CD4-positive, CD25-positive, alpha-beta regulatory T cell (primary cell): ENCODE data around the gene AGAP1. TPM values are rescaled to one million over a fixed set of nuclear protein-coding genes. Genes with fewer than 3 reads are reported as not detected.

Experiments used
- ATAC-seq, 2 donors: fragments of 150-1000 bp; cut with Tn5 transposase; one replicate each; pipeline ENCODE4 v1.10.0; 2021; ENCODE audit warnings: low read depth in 2 of 2, moderate number of reproducible peaks in 2 of 2, moderate library complexity in 1 of 2
- DNase-seq, 3 donors: peaks; one replicate each; pipeline versions ENCODE4 v3.0.0 to v3.0.0-alpha.2; 2012 to 2022; ENCODE audit warnings: mixed read lengths in 1 of 3
- H3K27ac ChIP-seq: one replicate; pipeline ENCODE4 v1.7.0; 2013; ENCODE audit warnings: mild to moderate bottlenecking, low read length; ENCODE audit not compliant: insufficient read depth, poor library complexity, severe bottlenecking
- H3K27me3 ChIP-seq: one replicate; pipeline ENCODE4 v1.7.0; 2013; ENCODE audit warnings: low read length; ENCODE audit not compliant: control insufficient read depth, insufficient read depth
- H3K36me3 ChIP-seq: one replicate; pipeline ENCODE4 v1.7.0; 2013; ENCODE audit warnings: mild to moderate bottlenecking, low read length, moderate library complexity; ENCODE audit not compliant: control insufficient read depth, insufficient read depth
- H3K4me1 ChIP-seq: 2 replicates; pipeline ENCODE4 v1.7.0; 2013; ENCODE audit warnings: mild to moderate bottlenecking, low read length; ENCODE audit not compliant: insufficient read depth, control insufficient read depth, poor library complexity, severe bottlenecking
- H3K4me3 ChIP-seq: one replicate; pipeline ENCODE4 v1.7.0; 2013; ENCODE audit warnings: low read depth, mild to moderate bottlenecking, low read length, moderate library complexity
- H3K9me3 ChIP-seq, 2 experiments: 1 replicate in 1 of 2; 2 replicates in 1 of 2; pipeline ENCODE4 v1.7.0; 2013; ENCODE audit warnings: low read length in 2 of 2, mild to moderate bottlenecking in 1 of 2, moderate library complexity in 1 of 2; ENCODE audit not compliant: control insufficient read depth in 2 of 2
- H3K27ac Mint-ChIP-seq, 3 donors: one replicate each; pipeline ENCODE4 v1.8.0; 2020 to 2022; ENCODE audit warnings: mild to moderate bottlenecking in 3 of 3, mixed read lengths in 3 of 3, moderate library complexity in 2 of 3
- H3K27me3 Mint-ChIP-seq: one replicate; pipeline ENCODE4 v1.8.0; 2022; ENCODE audit warnings: mild to moderate bottlenecking, mixed read lengths
- H3K36me3 Mint-ChIP-seq: one replicate; pipeline ENCODE4 v1.8.0; 2020; ENCODE audit warnings: mixed read lengths
- H3K4me1 Mint-ChIP-seq, 4 donors: one replicate each; pipeline ENCODE4 v1.8.0; 2020 to 2022; ENCODE audit warnings: mixed read lengths in 4 of 4, mild to moderate bottlenecking in 1 of 4
- H3K4me3 Mint-ChIP-seq, 4 donors: one replicate each; pipeline ENCODE4 v1.8.0; 2020 to 2022; ENCODE audit warnings: mild to moderate bottlenecking in 4 of 4, mixed read lengths in 4 of 4, moderate library complexity in 3 of 4
- H3K9me3 Mint-ChIP-seq, 7 donors: one replicate each; pipeline ENCODE4 v1.8.0; 2020 to 2022; ENCODE audit warnings: mixed read lengths in 7 of 7, mild to moderate bottlenecking in 3 of 7, moderate library complexity in 2 of 7
- polyA plus RNA-seq, 4 donors: library from polyadenylated mRNA; unstranded; fragments of 300-500 nt; fragmentation: Illumina TruSeq; gene quantifications; one replicate each; pipeline ENCODE4 v1.2.3, GENCODE V29; 2021
- total RNA-seq: library from RNA; stranded (reverse); gene quantifications from one replicate; pipeline ENCODE4 v1.2.3, GENCODE V29; 2022

The AGAP1 gene
- total and polyA plus RNA-seq, 5 donors from 2014 or later = 0.99 TPM; not detected in 4

DNA sequence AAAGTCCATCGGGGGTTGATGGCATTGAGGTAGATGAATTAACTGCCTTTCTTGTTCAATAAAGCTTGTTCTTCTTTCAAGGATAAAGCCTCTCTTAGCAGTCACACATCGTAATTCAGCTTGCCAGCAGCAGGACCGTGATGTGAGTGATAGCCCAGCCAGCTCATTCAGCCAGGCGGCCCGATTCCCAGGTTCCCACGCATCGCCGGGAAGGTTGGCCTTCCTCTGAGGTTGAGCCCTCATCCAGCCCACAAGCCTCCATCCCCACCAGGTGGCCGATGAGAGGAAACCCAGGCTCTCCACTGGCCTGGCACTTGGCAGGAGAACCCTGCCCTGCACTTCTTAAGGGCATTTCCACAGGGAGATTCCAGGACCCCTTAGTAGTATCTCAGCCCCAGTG lies 4.7 kb downstream of the AGAP1 start:
- peaks cover 0 to 12% (median 1%) of the 10 kb centered on the region in 4 donors for H3K4me1 Mint-ChIP-seq
- no peak overlapping the region for H3K27ac Mint-ChIP-seq
- DNase-seq (no peak), ATAC-seq (no peak)
- Histone ChIP-seq H3K4me3 (no peak overlapping the region), H3K36me3 (no peaks in the 10 kb centered on the region), H3K27ac (no peak overlapping the region), H3K27me3 (peaks cover 22% of the 10 kb centered on the region), H3K9me3 (no peaks in the 10 kb centered on the region), H3K4me1 (no peaks in the 10 kb centered on the region)
- no peaks in the 10 kb centered on the region for H3K9me3 Mint-ChIP-seq
- H3K27me3 Mint-ChIP-seq = peaks cover 65% of the 10 kb centered on the region
- H3K4me3 Mint-ChIP-seq = no peak overlapping the region
- H3K36me3 Mint-ChIP-seq = no peaks in the 10 kb centered on the region

DNA sequence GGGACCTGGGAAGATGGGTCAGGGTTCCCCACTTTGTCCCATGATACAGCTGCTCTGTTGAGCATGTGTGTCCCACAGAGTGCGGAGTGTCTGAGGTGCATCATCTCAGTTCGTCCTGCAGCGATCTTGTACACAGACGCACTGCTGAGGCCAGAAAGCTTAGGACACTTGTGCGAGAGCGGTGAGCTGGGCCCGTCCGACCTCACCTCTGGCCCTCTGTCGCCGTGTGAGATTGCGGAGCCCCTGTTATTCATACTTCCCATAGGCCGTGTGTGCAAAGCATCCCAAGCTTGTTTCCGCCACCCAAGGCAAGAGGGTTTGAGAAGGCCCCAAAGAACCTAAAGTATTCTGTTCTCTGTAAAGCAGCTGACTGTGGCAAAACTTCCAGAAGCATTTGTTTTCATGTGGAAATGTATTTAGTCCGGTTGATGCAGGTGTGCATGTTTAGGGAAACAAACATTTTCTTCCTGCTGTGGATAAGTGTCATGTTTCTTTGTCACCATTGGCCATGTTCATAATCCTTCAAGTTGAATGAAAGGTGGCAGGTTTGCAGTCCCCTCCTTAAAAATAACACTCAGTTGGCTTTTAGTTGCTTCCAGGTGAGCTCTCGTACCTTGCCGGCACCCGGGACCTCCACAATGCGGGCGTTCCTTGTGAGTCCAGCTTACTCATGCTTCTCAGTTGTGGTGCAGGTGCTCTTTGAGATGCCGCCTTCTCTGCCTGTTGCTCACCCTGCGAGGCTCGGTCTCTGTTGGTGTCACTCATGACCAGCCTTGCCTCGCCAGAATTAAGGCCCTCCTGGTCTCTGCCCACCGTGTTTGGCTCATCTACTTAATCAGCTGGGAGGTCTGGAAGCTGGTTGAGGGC lies 5.3 kb downstream of the AGAP1 start:
- Mint-ChIP-seq H3K4me3 (no peak overlapping the region), H3K36me3 (no peaks in the 10 kb centered on the region), H3K4me1 (peaks cover 0 to 12% (median under 1%) of the 10 kb centered on the region in 4 donors), H3K9me3 (no peaks in the 10 kb centered on the region), H3K27ac (no peak overlapping the region), H3K27me3 (peaks cover 65% of the 10 kb centered on the region)
- no peak overlapping the region for H3K4me3 ChIP-seq
- no peak overlapping the region for H3K27ac ChIP-seq
- no peaks in the 10 kb centered on the region for H3K36me3 ChIP-seq
- no peaks in the 10 kb centered on the region for H3K9me3 ChIP-seq
- peaks cover 22% of the 10 kb centered on the region for H3K27me3 ChIP-seq
- DNase-seq (no peak), ATAC-seq (no peak)
- no peaks in the 10 kb centered on the region for H3K4me1 ChIP-seq

DNA sequence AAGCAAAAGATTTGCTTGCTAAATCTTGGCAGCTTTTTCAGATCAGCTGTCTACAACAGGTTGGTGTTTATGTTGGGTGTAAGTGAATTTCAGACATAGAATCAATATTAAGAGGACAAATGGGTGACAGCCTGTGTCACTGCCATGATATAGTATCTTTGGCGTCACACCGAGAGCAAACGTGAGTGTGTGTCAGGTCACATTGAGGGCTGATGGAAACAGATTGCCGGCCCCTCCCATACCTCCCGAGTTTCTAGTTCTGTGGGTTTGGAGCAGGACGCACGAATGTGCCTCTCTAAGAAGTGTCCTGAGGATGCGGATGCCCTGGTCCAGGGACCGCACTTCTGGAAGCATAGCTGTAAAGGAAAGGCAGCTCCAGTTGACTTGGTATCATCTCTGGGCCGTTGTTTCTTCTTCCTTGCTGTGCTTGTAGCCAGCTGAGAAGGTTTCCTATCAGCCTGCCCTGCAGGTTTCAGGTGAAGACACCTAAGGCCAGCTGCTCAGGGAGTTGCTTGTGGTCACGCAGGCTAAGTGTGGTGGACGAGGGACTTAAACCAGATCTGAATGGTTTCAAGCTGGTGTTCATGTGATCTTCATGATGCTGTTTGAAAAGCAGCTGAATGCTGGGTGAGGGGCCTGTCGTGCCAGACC lies 6.4 kb downstream of the AGAP1 start:
- peaks cover 63% of the 10 kb centered on the region for H3K27me3 Mint-ChIP-seq
- Histone ChIP-seq H3K27me3 (peaks cover 22% of the 10 kb centered on the region), H3K36me3 (no peaks in the 10 kb centered on the region), H3K4me1 (no peaks in the 10 kb centered on the region), H3K4me3 (no peak overlapping the region), H3K9me3 (no peaks in the 10 kb centered on the region), H3K27ac (no peak overlapping the region)
- H3K36me3 Mint-ChIP-seq = no peaks in the 10 kb centered on the region
- H3K9me3 Mint-ChIP-seq = no peaks in the 10 kb centered on the region
- no peak for DNase-seq
- no peak for ATAC-seq
- no peak overlapping the region for H3K4me3 Mint-ChIP-seq
- peaks cover 0 to 12% (median under 1%) of the 10 kb centered on the region in 4 donors for H3K4me1 Mint-ChIP-seq
- H3K27ac Mint-ChIP-seq = no peak overlapping the region

DNA sequence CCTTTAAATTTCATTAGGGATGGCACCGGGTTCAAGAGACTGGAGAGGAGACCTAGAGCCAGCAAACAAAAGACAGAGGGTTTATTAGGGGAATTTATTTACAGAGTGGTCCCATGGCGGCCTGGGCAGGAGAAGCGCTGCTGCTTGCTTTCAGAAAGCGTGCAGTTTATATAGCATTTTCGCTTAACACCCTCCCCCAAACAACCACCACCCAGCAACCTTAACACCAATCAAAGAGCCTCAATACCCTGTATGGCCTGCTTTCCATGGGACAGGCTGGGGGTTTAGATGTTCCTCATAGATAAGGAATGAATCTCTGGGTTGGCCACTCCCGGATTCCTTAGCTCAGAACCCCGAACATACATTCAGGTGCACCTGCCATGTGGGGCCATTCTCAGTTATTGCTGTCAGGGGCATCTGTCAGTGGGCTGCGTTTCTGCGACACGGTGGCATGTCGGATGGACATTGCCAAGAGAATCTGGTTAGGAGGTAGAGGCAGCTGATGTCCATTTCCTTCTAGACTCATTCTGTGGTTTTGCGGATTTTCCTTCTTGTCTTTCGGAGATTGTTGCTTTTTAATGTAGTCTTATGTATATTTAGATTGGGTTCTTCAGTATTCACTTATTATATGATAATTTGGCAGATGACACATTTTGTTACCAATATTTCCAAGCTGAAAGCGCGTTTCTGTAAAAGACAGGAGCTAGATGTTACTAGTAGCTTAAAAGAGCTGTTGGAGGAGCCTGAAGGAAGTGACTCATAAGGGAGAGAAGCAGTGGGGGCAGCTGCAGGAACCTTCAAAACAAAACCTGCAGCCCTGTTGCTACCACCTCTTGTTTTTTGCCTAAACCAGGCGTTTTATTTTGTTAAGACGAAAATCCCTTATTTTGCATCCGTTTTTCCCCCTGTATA lies 7.2 kb downstream of the AGAP1 start:
- H3K4me3 Mint-ChIP-seq = peak overlapping the region in 1 of 4 donors; percentile 16
- Histone ChIP-seq H3K27me3 (peaks cover 20% of the 10 kb centered on the region), H3K27ac (no peak overlapping the region), H3K4me1 (no peaks in the 10 kb centered on the region), H3K9me3 (no peaks in the 10 kb centered on the region), H3K36me3 (no peaks in the 10 kb centered on the region), H3K4me3 (no peak overlapping the region)
- H3K36me3 Mint-ChIP-seq = no peaks in the 10 kb centered on the region
- H3K27ac Mint-ChIP-seq = peak overlapping the region in 1 of 3 donors; percentile 16
- H3K4me1 Mint-ChIP-seq = peaks cover 0 to 9% (median 0%) of the 10 kb centered on the region in 4 donors
- no peak for ATAC-seq
- peak in 1 of 3 donors; percentile 27 for DNase-seq
- H3K9me3 Mint-ChIP-seq = no peaks in the 10 kb centered on the region
- peaks cover 55% of the 10 kb centered on the region for H3K27me3 Mint-ChIP-seq

DNA sequence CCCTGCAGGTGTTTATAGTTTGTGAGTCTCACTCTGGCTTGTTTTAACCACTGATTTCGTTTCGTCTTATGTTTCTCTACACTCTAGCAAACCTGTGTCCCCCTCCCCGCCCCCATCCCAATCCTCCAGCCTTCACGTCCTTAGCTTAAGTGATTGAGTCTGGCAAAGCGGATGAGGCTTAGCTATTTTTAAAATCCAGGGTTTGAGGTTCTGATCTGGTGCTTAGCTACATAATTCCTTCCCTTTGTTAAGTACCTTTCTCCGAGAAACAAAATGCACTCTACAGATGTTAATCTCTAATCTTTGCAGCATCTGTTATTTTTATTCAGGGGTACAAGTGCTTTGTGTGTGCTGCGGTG lies 7.8 kb downstream of the AGAP1 start:
- DNase-seq (no peak), ATAC-seq (no peak)
- H3K27me3 Mint-ChIP-seq = peaks cover 49% of the 10 kb centered on the region
- peak overlapping the region in 1 of 3 donors; percentile 16 for H3K27ac Mint-ChIP-seq
- Histone ChIP-seq H3K9me3 (no peaks in the 10 kb centered on the region), H3K4me3 (no peak overlapping the region), H3K36me3 (no peaks in the 10 kb centered on the region), H3K4me1 (no peaks in the 10 kb centered on the region), H3K27ac (no peak overlapping the region), H3K27me3 (peaks cover 18% of the 10 kb centered on the region)
- H3K4me3 Mint-ChIP-seq = peak overlapping the region in 1 of 4 donors; percentile 48
- no peaks in the 10 kb centered on the region for H3K9me3 Mint-ChIP-seq
- H3K36me3 Mint-ChIP-seq = no peaks in the 10 kb centered on the region
- peaks cover 0 to 9% (median 0%) of the 10 kb centered on the region in 4 donors for H3K4me1 Mint-ChIP-seq

DNA sequence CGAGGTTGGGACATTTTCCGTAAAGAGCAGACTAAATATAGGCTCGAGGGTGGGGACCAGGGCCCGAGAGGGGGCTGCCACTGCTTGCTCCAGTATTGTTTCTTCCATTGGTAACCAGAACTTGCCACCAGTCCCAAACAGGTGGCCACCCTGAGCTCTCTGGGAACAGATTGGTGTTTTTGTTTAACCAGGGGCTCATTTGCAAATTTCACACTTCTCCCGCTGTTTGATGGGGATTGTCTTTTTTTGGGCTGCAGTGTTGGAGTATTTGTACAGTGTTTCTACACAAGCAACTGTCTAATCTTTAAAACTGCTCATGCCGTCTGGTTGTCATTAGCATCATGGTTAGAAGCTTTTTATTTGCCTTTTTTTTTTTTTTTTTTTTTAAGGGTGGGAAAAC lies 8.5 kb downstream of the AGAP1 start:
- no peaks in the 10 kb centered on the region for H3K36me3 ChIP-seq
- no peak for DNase-seq
- H3K27me3 ChIP-seq = peaks cover 13% of the 10 kb centered on the region
- H3K4me1 ChIP-seq = no peaks in the 10 kb centered on the region
- Mint-ChIP-seq H3K4me1 (peaks cover 0 to 9% (median 0%) of the 10 kb centered on the region in 4 donors), H3K4me3 (no peak overlapping the region), H3K27me3 (peaks cover 48% of the 10 kb centered on the region), H3K9me3 (no peaks in the 10 kb centered on the region), H3K36me3 (no peaks in the 10 kb centered on the region), H3K27ac (no peak overlapping the region)
- no peak for ATAC-seq
- no peaks in the 10 kb centered on the region for H3K9me3 ChIP-seq
- H3K4me3 ChIP-seq = no peak overlapping the region
- no peak overlapping the region for H3K27ac ChIP-seq

DNA sequence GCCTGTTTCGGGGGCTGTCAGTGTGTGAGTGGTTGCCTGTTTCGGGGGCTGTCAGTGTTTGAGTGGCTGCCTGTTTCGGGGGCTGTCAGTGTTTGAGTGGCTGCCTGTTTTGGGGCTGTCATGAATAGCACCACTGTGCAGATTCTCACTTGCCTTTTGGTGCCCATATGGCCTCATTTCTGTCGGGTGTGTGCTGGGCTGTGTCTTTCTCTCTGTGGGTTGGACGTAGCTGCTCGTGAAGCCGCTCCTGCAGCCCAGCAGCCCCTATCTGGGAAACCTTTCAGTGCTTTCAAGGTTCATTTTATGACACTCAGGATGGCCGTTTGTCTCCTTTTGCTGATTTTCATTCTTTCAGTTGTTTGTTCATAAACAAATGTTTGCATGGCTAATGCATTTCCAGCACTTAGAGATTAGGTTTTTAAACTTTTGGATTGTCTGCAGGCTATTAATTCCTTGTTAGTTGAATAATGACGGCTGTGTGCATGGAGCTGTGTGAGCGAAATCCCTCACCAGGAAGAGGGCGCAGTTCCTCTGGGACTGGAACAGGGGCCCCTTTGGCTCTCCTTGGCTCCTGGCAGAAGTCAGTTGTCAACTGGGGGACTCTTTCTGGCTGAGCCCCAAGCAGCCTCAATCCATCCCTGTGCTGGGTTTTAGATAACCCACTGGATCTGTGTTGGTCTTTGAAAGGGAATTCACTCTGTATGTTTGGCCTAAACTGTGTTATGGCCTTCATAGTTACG lies 10.8 kb downstream of the AGAP1 start:
- DNase-seq (no peak), ATAC-seq (no peak)
- Histone ChIP-seq H3K9me3 (no peaks in the 10 kb centered on the region), H3K4me3 (no peak overlapping the region), H3K27ac (no peak overlapping the region), H3K27me3 (peaks cover 13% of the 10 kb centered on the region), H3K4me1 (no peaks in the 10 kb centered on the region), H3K36me3 (no peaks in the 10 kb centered on the region)
- H3K27ac Mint-ChIP-seq = no peak overlapping the region
- peaks cover 0 to 9% (median 0%) of the 10 kb centered on the region in 4 donors for H3K4me1 Mint-ChIP-seq
- H3K9me3 Mint-ChIP-seq = peaks cover 0 to 4% (median 0%) of the 10 kb centered on the region in 7 donors
- no peak overlapping the region for H3K4me3 Mint-ChIP-seq
- H3K36me3 Mint-ChIP-seq = no peaks in the 10 kb centered on the region
- peaks cover 32% of the 10 kb centered on the region for H3K27me3 Mint-ChIP-seq
